Measurements from ENCODE around the gene WDR59.

GRCh38 chr16:74926805-74927204 is 58.1 kb downstream of the WDR59 start:
- TF ChIP-seq CTCF (tag by site-specific recombination; IDR thresholded peaks at IDR 0.05) (no peak), ZNF76 (tag by site-specific recombination; IDR thresholded peaks at IDR 0.05; ENCODE audit: borderline replicate concordance, low read depth) (no peak), ZNF624 (tag by site-specific recombination; IDR thresholded peaks at IDR 0.05) (no peak), ZNF23 (tag by site-specific recombination; IDR thresholded peaks at IDR 0.05; ENCODE audit: borderline replicate concordance) (no peak)

Data from HEK293 (cell line).